ENCODE results near the gene RPTOR. TPM values are rescaled to one million over a fixed set of nuclear protein-coding genes. Genes with fewer than 3 reads are reported as not detected.

Gene RPTOR
- total and polyA plus RNA-seq, 10 of the 15 experiments (the other 5 are each of a cell fraction or from before 2014, with no cell fraction given), result 0.18 to 32.1 (median 7.8) TPM

DNA sequence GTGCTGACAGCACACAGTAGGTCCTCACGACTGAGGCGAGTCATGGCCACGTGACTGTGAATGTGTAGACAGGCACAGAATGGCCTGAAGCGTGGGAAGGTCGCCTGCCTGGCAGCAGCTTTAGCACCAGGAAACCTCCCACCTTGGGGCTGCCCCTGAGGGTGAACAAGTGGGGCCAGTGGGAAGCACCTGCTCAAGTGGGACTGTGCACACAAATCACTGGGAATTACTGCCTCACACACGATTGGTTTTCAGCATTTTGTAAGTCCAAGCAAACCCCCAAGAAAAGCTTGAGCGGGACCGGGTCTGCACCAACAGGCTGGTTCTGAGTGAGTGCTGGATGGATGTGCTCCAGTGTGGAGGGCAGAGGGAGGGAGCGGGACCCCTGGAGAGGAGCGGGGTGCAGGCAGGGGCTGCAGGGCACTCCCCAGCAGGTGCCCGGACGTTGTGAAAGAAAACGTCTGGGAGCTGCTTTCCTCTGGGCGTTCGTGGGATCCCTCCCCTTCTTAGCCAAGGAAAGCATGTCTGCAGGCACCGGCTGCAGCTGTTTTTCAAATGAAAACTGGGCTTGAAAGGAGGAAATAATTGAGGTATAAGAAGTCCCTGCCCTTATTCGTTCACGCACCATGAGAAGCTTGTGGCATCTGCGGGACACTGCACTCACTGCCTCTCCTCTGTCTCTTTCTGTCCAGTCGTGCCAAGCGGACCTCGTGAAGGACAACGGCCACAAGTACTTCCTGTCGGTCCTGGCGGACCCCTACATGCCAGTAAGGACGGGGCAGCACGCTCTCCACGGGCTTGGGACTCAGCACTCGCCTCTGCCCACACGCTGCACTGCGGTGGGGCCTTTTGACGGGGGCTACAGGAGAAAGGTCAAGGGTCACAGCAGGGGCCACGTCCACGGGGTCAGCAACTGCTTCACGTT is 335.3 kb downstream of the RPTOR start:
- BruUV-seq (replicated peaks), result no TSS peak
- intact Hi-C loops (cut with micrococcal nuclease; ENCODE audit: unreplicated experiment), result no loop called here
- Histone ChIP-seq H3K4me2 (ENCODE audit: control insufficient read depth, insufficient read depth) (no peak overlapping the region), H3K9me3 (replicated peaks; ENCODE audit: control insufficient read depth, insufficient read depth, low read length) (no peaks in the 10 kb centered on the region), H3K4me3 (no peak overlapping the region), H4K20me1 (ENCODE audit: control insufficient read depth, insufficient read depth) (no peaks in the 10 kb centered on the region), H3K27ac (ENCODE audit: control insufficient read depth, insufficient read depth) (no peak overlapping the region), H3K27me3 (replicated peaks in 1 of 2; ENCODE audit: control insufficient read depth in 2 of 2, insufficient read depth in 2 of 2, low read length in 1 of 2) (no peaks in the 10 kb centered on the region), H3K79me2 (ENCODE audit: control insufficient read depth, insufficient read depth, low read length) (no peaks in the 10 kb centered on the region), H3K36me3 (ENCODE audit: control insufficient read depth in 2 of 2, insufficient read depth in 2 of 2, low read length in 1 of 2) (peaks cover 1 to 13% of the 10 kb centered on the region in 2 experiments; a peak in 3 of 4 replicates), H3K4me1 (ENCODE audit: control insufficient read depth, insufficient read depth, low read length) (peaks cover 21% of the 10 kb centered on the region), H2AFZ (ENCODE audit: control insufficient read depth, low read depth, low read length) (no peak overlapping the region), H3K9ac (ENCODE audit: control insufficient read depth, insufficient read depth, low read length) (no peak overlapping the region)
- ATAC-seq (no peak), FAIRE-seq (no peak), DNase-seq (ENCODE audit: low read depth, low spot score) (no peak)
- ChIA-PET CTCF (interaction anchor here (1.0 to 1.3 kb wide), 2 partner anchors 21 to 453 kb away, joined by 3 read pairs; no protein-coding TSS in a partner anchor), POLR2A (no interaction called here), RAD21 (ENCODE audit: unreplicated experiment) (no interaction called here), SMC1A (ENCODE audit: uncharacterized antibody, unreplicated experiment) (interaction anchor here (1.2 kb wide), 1 partner anchor 47 kb away, joined by 3 read pairs; no protein-coding TSS in a partner anchor)
- WGBS (ENCODE audit: insufficient coverage, insufficient replicate concordance, low lambda C conversion rate, missing lambda C conversion rate), result 93% methylated on average over 35 of the region's 35 CpGs
- in situ Hi-C loops (cut with MboI), result no loop called here
- peak; percentile 62 for TF ChIP-seq DPF2 (IDR thresholded peaks at IDR 0.05)
- TF ChIP-seq USF1 (IDR thresholded peaks at IDR 0.05; ENCODE audit: borderline replicate concordance, extremely low read length, insufficient read depth, low read depth, low read length), result peak; percentile 62
- TF ChIP-seq STAT3 (IDR thresholded peaks at IDR 0.05; ENCODE audit: low read depth, low read length), result no peak

DNA sequence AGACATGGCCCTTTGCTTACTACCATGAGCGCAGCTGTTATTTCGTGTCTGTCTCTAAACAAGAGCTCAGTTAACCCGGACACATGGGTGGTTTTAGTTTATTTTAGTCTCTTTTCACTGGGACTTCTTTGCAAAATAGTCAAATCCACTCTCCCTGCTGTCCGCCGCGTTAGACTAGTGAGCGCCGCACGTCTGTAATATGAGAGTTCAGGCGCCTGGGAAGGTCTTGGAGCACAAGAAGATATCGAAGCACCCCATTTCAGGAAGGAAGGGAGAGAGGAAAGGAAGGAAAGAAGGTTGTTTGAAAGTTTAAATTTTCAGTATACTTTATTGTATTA is 336.0 kb downstream of the RPTOR start:
- in situ Hi-C loops (cut with MboI), result no loop called here
- 97% methylated on average over 11 of the region's 11 CpGs for WGBS (ENCODE audit: insufficient coverage, insufficient replicate concordance, low lambda C conversion rate, missing lambda C conversion rate)

More for the DNA sequence above, 336.0 kb downstream of the RPTOR start:
- no peaks in the 10 kb centered on the region for H3K27me3 ChIP-seq (replicated peaks in 1 of 2; ENCODE audit: control insufficient read depth in 2 of 2, insufficient read depth in 2 of 2, low read length in 1 of 2)
- no peak overlapping the region for H2AFZ ChIP-seq (ENCODE audit: control insufficient read depth, low read depth, low read length)
- DNase-seq (ENCODE audit: low read depth, low spot score), result no peak
- H3K4me1 ChIP-seq (ENCODE audit: control insufficient read depth, insufficient read depth, low read length), result peaks cover 21% of the 10 kb centered on the region
- no peak overlapping the region for H3K4me2 ChIP-seq (ENCODE audit: control insufficient read depth, insufficient read depth)
- H3K4me3 ChIP-seq, result no peak overlapping the region
- intact Hi-C loops (cut with micrococcal nuclease; ENCODE audit: unreplicated experiment), result no loop called here
- H3K36me3 ChIP-seq (ENCODE audit: control insufficient read depth in 2 of 2, insufficient read depth in 2 of 2, low read length in 1 of 2), result peaks cover 0 to 14% of the 10 kb centered on the region in 2 experiments; a peak in 3 of 4 replicates
- no peak overlapping the region for H3K27ac ChIP-seq (ENCODE audit: control insufficient read depth, insufficient read depth)
- ChIA-PET SMC1A (ENCODE audit: uncharacterized antibody, unreplicated experiment) (interaction anchor here (0.7 to 1.2 kb wide), 2 partner anchors 29 to 48 kb away, joined by 3 read pairs; no protein-coding TSS in a partner anchor), RAD21 (ENCODE audit: unreplicated experiment) (no interaction called here), POLR2A (no interaction called here), CTCF (interaction anchor here (1.0 to 1.3 kb wide), 2 partner anchors 21 to 454 kb away, joined by 3 read pairs; no protein-coding TSS in a partner anchor)
- no peaks in the 10 kb centered on the region for H3K9me3 ChIP-seq (replicated peaks; ENCODE audit: control insufficient read depth, insufficient read depth, low read length)
- FAIRE-seq, result no peak
- no peaks in the 10 kb centered on the region for H4K20me1 ChIP-seq (ENCODE audit: control insufficient read depth, insufficient read depth)
- TF ChIP-seq SIX5 (IDR thresholded peaks at IDR 0.05; ENCODE audit: low read depth, low read length, severe bottlenecking) (no peak), WRNIP1 (IDR thresholded peaks at IDR 0.05; ENCODE audit: borderline replicate concordance, low read depth, low read length) (no peak), EP300 (IDR thresholded peaks at IDR 0.05; ENCODE audit: borderline replicate concordance in 1 of 2, control insufficient read depth in 1 of 2, low read depth in 2 of 2, low read length in 2 of 2) (no peak), YBX1 (IDR thresholded peaks at IDR 0.05) (no peak), EGR1 (IDR thresholded peaks at IDR 0.05; ENCODE audit: borderline replicate concordance in 1 of 2, low read depth in 2 of 2, low read length in 2 of 2) (no peak), CBX3 (IDR thresholded peaks at IDR 0.05; ENCODE audit: borderline replicate concordance, low read depth) (no peak), ZNF217 (IDR thresholded peaks at IDR 0.05) (no peak)
- TF ChIP-seq, protein P1, sequence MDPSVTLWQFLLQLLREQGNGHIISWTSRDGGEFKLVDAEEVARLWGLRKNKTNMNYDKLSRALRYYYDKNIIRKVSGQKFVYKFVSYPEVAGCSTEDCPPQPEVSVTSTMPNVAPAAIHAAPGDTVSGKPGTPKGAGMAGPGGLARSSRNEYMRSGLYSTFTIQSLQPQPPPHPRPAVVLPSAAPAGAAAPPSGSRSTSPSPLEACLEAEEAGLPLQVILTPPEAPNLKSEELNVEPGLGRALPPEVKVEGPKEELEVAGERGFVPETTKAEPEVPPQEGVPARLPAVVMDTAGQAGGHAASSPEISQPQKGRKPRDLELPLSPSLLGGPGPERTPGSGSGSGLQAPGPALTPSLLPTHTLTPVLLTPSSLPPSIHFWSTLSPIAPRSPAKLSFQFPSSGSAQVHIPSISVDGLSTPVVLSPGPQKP (IDR thresholded peaks at IDR 0.05; ENCODE audit: low read depth, low read length), result no peak
- no peak overlapping the region for H3K9ac ChIP-seq (ENCODE audit: control insufficient read depth, insufficient read depth, low read length)
- ATAC-seq, result no peak
- no peaks in the 10 kb centered on the region for H3K79me2 ChIP-seq (ENCODE audit: control insufficient read depth, insufficient read depth, low read length)
- BruUV-seq (replicated peaks), result no TSS peak
